IMR-90 (cell line): Measurements from ENCODE around the gene KDM1A.

Source experiments
- BHLHE40 ChIP-seq: fragments of 150-350 bp; IDR thresholded peaks from 2 replicates; pipeline ENCODE4 v1.6.1; 2016; ENCODE audit warnings: mild to moderate bottlenecking, low read depth, low read length
- CEBPB ChIP-seq: IDR thresholded peaks from 2 replicates; pipeline ENCODE4 v1.6.1; 2012; ENCODE audit warnings: low read depth, low read length, improper control_type of control experiment
- CHD1 ChIP-seq: IDR thresholded peaks from 2 replicates; pipeline ENCODE4 v1.6.1; 2012; ENCODE audit warnings: low read depth, low read length, improper control_type of control experiment
- FOS ChIP-seq: fragments of 150-350 bp; IDR thresholded peaks from 2 replicates; pipeline ENCODE4 v1.6.1; 2016; ENCODE audit warnings: low read depth, low read length
- MAFK ChIP-seq: IDR thresholded peaks from 2 replicates; pipeline ENCODE4 v1.6.1; 2012; ENCODE audit warnings: low read depth, low read length, improper control_type of control experiment
- MXI1 ChIP-seq: IDR thresholded peaks from 2 replicates; pipeline ENCODE4 v1.6.1; 2012; ENCODE audit warnings: low read depth, mild to moderate bottlenecking, low read length, moderate library complexity, borderline replicate concordance
- NFE2L2 ChIP-seq: fragments of 150-350 bp; IDR thresholded peaks from 2 replicates; pipeline ENCODE4 v1.6.1; 2016; ENCODE audit warnings: low read depth, mild to moderate bottlenecking, low read length
- POLR2A ChIP-seq: IDR thresholded peaks from 2 replicates; pipeline ENCODE4 v1.6.1; 2012; ENCODE audit warnings: mild to moderate bottlenecking, low read depth, low read length
- RAD21 ChIP-seq: IDR thresholded peaks from 2 replicates; pipeline ENCODE4 v1.6.1; 2012; ENCODE audit warnings: low read length, improper control_type of control experiment
- RCOR1 ChIP-seq: IDR thresholded peaks from 2 replicates; pipeline ENCODE4 v1.6.1; 2012; ENCODE audit warnings: mild to moderate bottlenecking, low read length, improper control_type of control experiment; ENCODE audit not compliant: insufficient replicate concordance
- RFX5 ChIP-seq: IDR thresholded peaks from 2 replicates; pipeline ENCODE4 v1.8.0; 2012; ENCODE audit warnings: low read depth, mild to moderate bottlenecking, low read length, moderate library complexity
- SMC3 ChIP-seq: fragments of 150-350 bp; IDR thresholded peaks from 2 replicates; pipeline ENCODE4 v1.6.1; 2016; ENCODE audit warnings: low read depth, mild to moderate bottlenecking, antibody characterized with exemption, low read length, moderate library complexity
- TF ChIP-seq, protein P1 (sequence below): conservative IDR thresholded peaks from 2 replicates; pipeline ENCODE4 v1.5.1; 2012; ENCODE audit warnings: mild to moderate bottlenecking, low read depth, low read length, improper control_type of control experiment
- TF ChIP-seq, protein P2 (sequence below): fragments of 150-350 bp; IDR thresholded peaks from 2 replicates; pipeline ENCODE4 v1.6.1; 2017; ENCODE audit warnings: mild to moderate bottlenecking, antibody characterized with exemption, low read length, low read depth

DNA sequence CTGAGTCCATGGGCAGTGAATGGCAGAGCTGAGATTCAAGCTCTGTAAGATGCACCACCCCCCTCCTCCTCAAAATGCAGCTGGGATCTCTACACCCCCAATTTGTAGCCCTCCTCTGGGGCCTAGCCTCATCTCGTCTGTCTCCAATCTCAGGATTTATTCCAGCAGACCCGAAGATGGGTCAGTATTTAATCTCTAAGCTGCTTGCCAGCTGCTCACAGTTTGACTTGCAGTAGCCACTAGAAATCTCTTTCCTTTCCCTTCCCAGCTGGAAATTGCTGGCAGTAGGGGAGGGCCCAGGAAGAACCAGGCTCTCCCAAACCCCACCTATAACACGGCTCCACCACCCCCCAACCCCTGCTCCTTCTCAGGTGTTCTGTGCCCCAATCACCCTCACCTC, 48.1 kb upstream of the KDM1A start:
- TF ChIP-seq CHD1 (no peak), POLR2A (no peak), NFE2L2 (no peak), SMC3 (no peak), MXI1 (no peak), RFX5 (no peak), MAFK (no peak), RAD21 (no peak), RCOR1 (no peak), CEBPB (no peak), FOS (no peak), BHLHE40 (no peak)
- TF ChIP-seq, protein P1, sequence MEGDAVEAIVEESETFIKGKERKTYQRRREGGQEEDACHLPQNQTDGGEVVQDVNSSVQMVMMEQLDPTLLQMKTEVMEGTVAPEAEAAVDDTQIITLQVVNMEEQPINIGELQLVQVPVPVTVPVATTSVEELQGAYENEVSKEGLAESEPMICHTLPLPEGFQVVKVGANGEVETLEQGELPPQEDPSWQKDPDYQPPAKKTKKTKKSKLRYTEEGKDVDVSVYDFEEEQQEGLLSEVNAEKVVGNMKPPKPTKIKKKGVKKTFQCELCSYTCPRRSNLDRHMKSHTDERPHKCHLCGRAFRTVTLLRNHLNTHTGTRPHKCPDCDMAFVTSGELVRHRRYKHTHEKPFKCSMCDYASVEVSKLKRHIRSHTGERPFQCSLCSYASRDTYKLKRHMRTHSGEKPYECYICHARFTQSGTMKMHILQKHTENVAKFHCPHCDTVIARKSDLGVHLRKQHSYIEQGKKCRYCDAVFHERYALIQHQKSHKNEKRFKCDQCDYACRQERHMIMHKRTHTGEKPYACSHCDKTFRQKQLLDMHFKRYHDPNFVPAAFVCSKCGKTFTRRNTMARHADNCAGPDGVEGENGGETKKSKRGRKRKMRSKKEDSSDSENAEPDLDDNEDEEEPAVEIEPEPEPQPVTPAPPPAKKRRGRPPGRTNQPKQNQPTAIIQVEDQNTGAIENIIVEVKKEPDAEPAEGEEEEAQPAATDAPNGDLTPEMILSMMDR: no peak
- TF ChIP-seq, protein P2, sequence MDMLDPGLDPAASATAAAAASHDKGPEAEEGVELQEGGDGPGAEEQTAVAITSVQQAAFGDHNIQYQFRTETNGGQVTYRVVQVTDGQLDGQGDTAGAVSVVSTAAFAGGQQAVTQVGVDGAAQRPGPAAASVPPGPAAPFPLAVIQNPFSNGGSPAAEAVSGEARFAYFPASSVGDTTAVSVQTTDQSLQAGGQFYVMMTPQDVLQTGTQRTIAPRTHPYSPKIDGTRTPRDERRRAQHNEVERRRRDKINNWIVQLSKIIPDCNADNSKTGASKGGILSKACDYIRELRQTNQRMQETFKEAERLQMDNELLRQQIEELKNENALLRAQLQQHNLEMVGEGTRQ: no peak
